Activated CD4-positive, CD25-positive, alpha-beta regulatory T cell treated with anti-CD3 and anti-CD28 coated beads, Interleukin-2, amount 50 U/mL, for 72 hours (primary cell): ENCODE data around the gene SOCS4.
"Not testable (repeated sequence)": the region's sequence is repeated elsewhere in the genome, so short reads cannot be mapped to it uniquely, and the experiment has no call there.

Experiments used
- DNase-seq: peaks from one replicate; pipeline ENCODE4 v3.0.0; 2021

The SOCS4 gene

GRCh38 chr14:55052269-55052930 is 25.4 kb downstream of the SOCS4 start:
- no peak for DNase-seq

GRCh38 chr14:55053018-55053417 is 26.0 kb downstream of the SOCS4 start:
- DNase-seq: no peak

GRCh38 chr14:55053500-55053899 is 26.5 kb downstream of the SOCS4 start:
- no peak for DNase-seq

GRCh38 chr14:55054098-55054497 is 27.1 kb downstream of the SOCS4 start:
- DNase-seq: no peak

GRCh38 chr14:55057919-55058318 is 30.9 kb downstream of the SOCS4 start:
- DNase-seq: no peak

- no peak for DNase-seq
Measured at GRCh38 chr14:55059333-55059732, 32.3 kb downstream of the SOCS4 start.

GRCh38 chr14:55062517-55063351 is 35.7 kb downstream of the SOCS4 start:
- DNase-seq: no peak

- DNase-seq: not testable (repeated sequence)
Measured at GRCh38 chr14:55064896-55065295, 37.9 kb downstream of the SOCS4 start.

GRCh38 chr14:55065411-55065810 is 38.4 kb downstream of the SOCS4 start:
- DNase-seq: no peak

- DNase-seq: no peak
Measured at GRCh38 chr14:55066223-55066622, 39.2 kb downstream of the SOCS4 start.

- DNase-seq: no peak
Measured at GRCh38 chr14:55070981-55071411, 44.0 kb downstream of the SOCS4 start.

- no peak for DNase-seq
Measured at GRCh38 chr14:55071870-55072640, 45.0 kb downstream of the SOCS4 start.

- no peak for DNase-seq
Measured at GRCh38 chr14:55073856-55074255, 46.8 kb downstream of the SOCS4 start.

GRCh38 chr14:55074662-55075061 is 47.6 kb downstream of the SOCS4 start:
- DNase-seq: no peak

GRCh38 chr14:55075628-55076175 is 48.7 kb downstream of the SOCS4 start:
- no peak for DNase-seq

GRCh38 chr14:55077170-55078151 is 50.4 kb downstream of the SOCS4 start:
- no peak for DNase-seq

- not testable (repeated sequence) for DNase-seq
Measured at GRCh38 chr14:55079961-55080360, 52.9 kb downstream of the SOCS4 start.

GRCh38 chr14:55084401-55085059 is 57.5 kb downstream of the SOCS4 start:
- DNase-seq: no peak

GRCh38 chr14:55085060-55085660 is 58.1 kb downstream of the SOCS4 start:
- DNase-seq: no peak

- DNase-seq: no peak
Measured at GRCh38 chr14:55086938-55087337, 59.9 kb downstream of the SOCS4 start.

- DNase-seq: no peak
Measured at GRCh38 chr14:55088356-55088755, 61.3 kb downstream of the SOCS4 start.
